Activated CD8-positive, alpha-beta T cell treated with anti-CD3 and anti-CD28 coated beads for 36 hours (primary cell): ENCODE data around the gene RAG2. TPM values are rescaled to one million over a fixed set of nuclear protein-coding genes. Genes with fewer than 3 reads are reported as not detected.

Experiments used
- ATAC-seq: fragments of 200-7000 bp; cut with Tn5 transposase; one replicate; pipeline ENCODE4 v1.10.0; 2021; ENCODE audit warnings: mild to moderate bottlenecking, moderate library complexity
- CTCF ChIA-PET: fragments of 350-600 bp; sonication (Branson Sonifier 250); formaldehyde crosslinking; loops from one replicate; lab custom pipeline; 2021; ENCODE audit warnings: antibody characterized with exemption; lab: Charles Lee
- POLR2A ChIA-PET: fragments of 350-600 bp; sonication (Branson Sonifier 250); formaldehyde crosslinking; loops from one replicate; lab custom pipeline; 2021; ENCODE audit warnings: antibody characterized with exemption; lab: Charles Lee
- DNase-seq: peaks from one replicate; pipeline ENCODE4 v3.0.0-alpha.2; 2020
- H3K27ac Mint-ChIP-seq: one replicate; pipeline ENCODE4 v1.8.0; 2021; ENCODE audit warnings: mild to moderate bottlenecking, mixed read lengths
- H3K27me3 Mint-ChIP-seq: one replicate; pipeline ENCODE4 v1.8.0; 2021; ENCODE audit warnings: mixed read lengths
- H3K36me3 Mint-ChIP-seq: one replicate; pipeline ENCODE4 v1.8.0; 2021; ENCODE audit warnings: low read depth, mixed read lengths
- H3K4me1 Mint-ChIP-seq: one replicate; pipeline ENCODE4 v1.8.0; 2021; ENCODE audit warnings: low read depth, mixed read lengths
- H3K4me3 Mint-ChIP-seq: one replicate; pipeline ENCODE4 v1.8.0; 2021; ENCODE audit warnings: mild to moderate bottlenecking, moderate library complexity, mixed read lengths
- H3K9me3 Mint-ChIP-seq: one replicate; pipeline ENCODE4 v1.8.0; 2021; ENCODE audit warnings: mixed read lengths
- CTCF ChIP-seq: fragments of 200-600 bp; IDR thresholded peaks from one replicate; pipeline ENCODE4 v1.8.0; 2022; ENCODE audit warnings: antibody characterized with exemption, mild to moderate bottlenecking
- intact Hi-C: fragments of 100-400 bp; cut with micrococcal nuclease; formaldehyde crosslinking; loops from one replicate; pipeline ENCODE4 v1.10.0; 2022
- total RNA-seq, 2 experiments: library from RNA; stranded (reverse); gene quantifications; one replicate each; pipeline ENCODE4 v1.2.3, GENCODE V29; 2021

RAG2 gene
- total RNA-seq, 2 experiments from 2014 or later, result not detected

- H3K27me3 Mint-ChIP-seq, result peaks cover 47% of the 10 kb centered on the region
- DNase-seq (no peak), ATAC-seq (no peak)
- H3K4me1 Mint-ChIP-seq, result peaks cover 2% of the 10 kb centered on the region
- ChIA-PET POLR2A (no interaction called here), CTCF (no interaction called here)
- H3K27ac Mint-ChIP-seq, result no peak overlapping the region
- no peak overlapping the region for H3K4me3 Mint-ChIP-seq
- H3K9me3 Mint-ChIP-seq, result no peaks in the 10 kb centered on the region
- intact Hi-C loops, result no loop called here
- H3K36me3 Mint-ChIP-seq, result no peaks in the 10 kb centered on the region
- no peak for TF ChIP-seq CTCF
Observed at GRCh38 chr11:36569095-36569494, 28.9 kb downstream of the RAG2 start.

GRCh38 chr11:36567694-36568093, 30.3 kb downstream of the RAG2 start, which contains the start of gene RAG1:
TSS of gene RAG1 (plus strand) at chr11:36568007. CDS start at chr11:36573305, 5,298 bp downstream.
- DNase-seq, result no peak
- no peak within 1 kb of the TSS for H3K4me3 Mint-ChIP-seq
- ChIA-PET POLR2A (no interaction called here), CTCF (interaction anchor here (9.0 kb wide), 1 partner anchor 181 kb away, joined by 201 read pairs; no protein-coding TSS in a partner anchor)
- H3K9me3 Mint-ChIP-seq, result no peaks in the 10 kb centered on the region
- intact Hi-C loops, result no loop called here
- H3K4me1 Mint-ChIP-seq, result peaks cover 2% of the 10 kb centered on the region
- no peak for TF ChIP-seq CTCF
- no peak for ATAC-seq
- peaks cover 44% of the 10 kb centered on the region for H3K27me3 Mint-ChIP-seq
- H3K27ac Mint-ChIP-seq, result no peak within 1 kb of the TSS
- H3K36me3 Mint-ChIP-seq, result no peaks in the 10 kb centered on the region

- Mint-ChIP-seq H3K4me3 (no peak overlapping the region), H3K36me3 (no peaks in the 10 kb centered on the region), H3K4me1 (peaks cover 2% of the 10 kb centered on the region), H3K27me3 (peaks cover 33% of the 10 kb centered on the region), H3K27ac (no peak overlapping the region), H3K9me3 (no peaks in the 10 kb centered on the region)
- DNase-seq, result no peak
- no peak for ATAC-seq
- ChIA-PET CTCF (interaction anchor here (0.7 to 9.0 kb wide), 5 partner anchors 73 to 182 kb away, joined by 3 to 201 read pairs (median 20); no protein-coding TSS in a partner anchor), POLR2A (no interaction called here)
- intact Hi-C loops, result no loop called here
- no peak for TF ChIP-seq CTCF
Observed at GRCh38 chr11:36566407-36567053, 31.5 kb downstream of the RAG2 start.

- no peaks in the 10 kb centered on the region for H3K9me3 Mint-ChIP-seq
- CTCF ChIA-PET, result interaction anchor here (0.9 to 9.0 kb wide), 35 partner anchors 8 to 273 kb away, joined by 3 to 201 read pairs (median 6); no protein-coding TSS in a partner anchor
- DNase-seq (no peak), ATAC-seq (no peak)
- POLR2A ChIA-PET, result interaction anchor here (1.6 kb wide), 1 partner anchor 9 kb away, joined by 5 read pairs; no protein-coding TSS in a partner anchor
- no peaks in the 10 kb centered on the region for H3K36me3 Mint-ChIP-seq
- peaks cover 2% of the 10 kb centered on the region for H3K4me1 Mint-ChIP-seq
- no peak for TF ChIP-seq CTCF
- intact Hi-C loops, result no loop called here
- H3K27ac Mint-ChIP-seq, result no peak overlapping the region
- peaks cover 27% of the 10 kb centered on the region for H3K27me3 Mint-ChIP-seq
- H3K4me3 Mint-ChIP-seq, result no peak overlapping the region
Observed at GRCh38 chr11:36565031-36565610, 32.9 kb downstream of the RAG2 start.
